Smooth muscle cell (in vitro differentiated cells): ENCODE measurements around the gene ORAI3. TPM values are rescaled to one million over a fixed set of nuclear protein-coding genes. Genes with fewer than 3 reads are reported as not detected.

Experiments
- DNase-seq: peaks from one replicate; lab custom pipeline; 2025; ENCODE audit not compliant: unreplicated experiment; lab: John Stamatoyannopoulos, UW
- H2AFZ ChIP-seq: fragments of 200-600 bp; sonication (generic); 2 replicates; pipeline ENCODE4 v1.6.0; 2016; ENCODE audit warnings: antibody characterized with exemption, low read depth, mild to moderate bottlenecking
- H3F3A ChIP-seq: fragments of 200-600 bp; sonication (generic); 2 replicates; pipeline ENCODE4 v1.6.0; 2017; ENCODE audit warnings: antibody characterized with exemption, low read depth
- H3K27ac ChIP-seq: fragments of 200-600 bp; sonication (generic); 2 replicates; pipeline ENCODE4 v1.5.1; 2016; ENCODE audit warnings: low read depth, mild to moderate bottlenecking
- H3K27me3 ChIP-seq: fragments of 200-600 bp; sonication (generic); 2 replicates; pipeline ENCODE4 v1.6.1; 2016; ENCODE audit warnings: low read depth, mild to moderate bottlenecking
- H3K36me3 ChIP-seq: fragments of 200-600 bp; sonication (generic); 2 replicates; pipeline ENCODE4 v1.5.1; 2016; ENCODE audit warnings: low read depth
- H3K4me1 ChIP-seq: fragments of 200-600 bp; sonication (generic); 2 replicates; pipeline ENCODE4 v1.5.1; 2016; ENCODE audit warnings: low read depth
- H3K4me2 ChIP-seq: fragments of 200-600 bp; sonication (generic); 2 replicates; pipeline ENCODE4 v1.6.0; 2016; ENCODE audit warnings: mild to moderate bottlenecking
- H3K4me3 ChIP-seq: fragments of 200-600 bp; sonication (generic); 2 replicates; pipeline ENCODE4 v1.5.1; 2016; ENCODE audit warnings: mild to moderate bottlenecking
- H3K79me2 ChIP-seq: fragments of 200-600 bp; sonication (generic); 2 replicates; pipeline ENCODE4 v1.6.0; 2016; ENCODE audit warnings: low read depth, mild to moderate bottlenecking
- H3K9ac ChIP-seq: fragments of 200-600 bp; sonication (generic); 2 replicates; pipeline ENCODE4 v1.6.0; 2016; ENCODE audit warnings: low read depth
- H3K9me3 ChIP-seq: fragments of 200-600 bp; sonication (generic); replicated peaks from 2 replicates; pipeline ENCODE4 v1.5.1; 2016; ENCODE audit warnings: low read depth
- H4K20me1 ChIP-seq: fragments of 200-600 bp; sonication (generic); 2 replicates; pipeline ENCODE4 v1.6.0; 2016; ENCODE audit warnings: low read depth
- WGBS: methylation state at CpG from one replicate; pipeline ENCODE4 v1.1.7; 2016; ENCODE audit warnings: low lambda C conversion rate; 5-methylcytosine and 5-hydroxymethylcytosine counted together
- polyA plus RNA-seq: library from polyadenylated mRNA; unstranded; fragments of >200 nt; fragmentation: Nextera tagmentation; extraction: Ambion mirVana; gene quantifications from 2 replicates; pipeline ENCODE4 v1.2.1, GENCODE V29; 2016
- total RNA-seq: library from RNA; depleted of rRNA; stranded (reverse); fragments of >200 nt; gene quantifications from 2 replicates; pipeline ENCODE4 v1.2.3, GENCODE V29; 2014
- TF ChIP-seq, protein P1 (sequence below): fragments of 200-600 bp; sonication (generic); IDR thresholded peaks from 2 replicates; pipeline ENCODE4 v1.5.1; 2017; ENCODE audit warnings: borderline replicate concordance, mild to moderate bottlenecking, antibody characterized with exemption; ENCODE audit not compliant: insufficient read depth, poor library complexity, severe bottlenecking

Gene ORAI3
- total and polyA plus RNA-seq, 2 experiments from 2014 or later = 34.9 to 39.4 TPM

DNA sequence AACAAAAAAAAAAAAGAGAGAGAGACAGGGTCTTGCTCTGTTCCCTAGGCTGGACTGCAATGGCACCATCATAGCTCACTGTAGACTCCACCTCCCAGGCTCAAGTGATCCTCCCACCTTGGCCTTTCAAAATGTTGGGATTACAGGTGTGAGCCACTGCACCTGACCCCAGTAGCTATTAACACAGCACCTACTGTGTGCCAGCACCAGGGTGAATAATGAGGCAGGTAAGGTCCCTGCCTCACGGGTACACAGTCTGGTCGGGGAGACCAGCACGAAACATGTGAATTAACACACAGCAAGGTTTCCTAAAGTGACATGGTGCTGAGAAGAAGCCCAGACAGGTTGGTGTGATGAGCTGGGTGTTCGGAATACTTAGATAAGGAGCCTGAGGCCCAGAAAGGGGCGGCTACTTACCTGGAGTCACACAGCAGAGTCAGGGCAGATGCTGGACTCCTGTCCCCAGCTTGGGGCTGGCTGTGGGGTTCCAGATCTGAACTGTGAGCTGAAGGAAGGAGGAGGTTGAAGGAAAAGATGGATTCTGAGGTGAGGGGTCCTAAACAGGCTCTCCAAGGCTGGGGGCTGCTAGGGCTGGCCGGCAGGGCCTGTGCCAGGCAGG is 36.0 kb upstream of the ORAI3 start:
- no peak overlapping the region for H3K27ac ChIP-seq
- no peak for DNase-seq
- no peak overlapping the region for H3K4me2 ChIP-seq
- H2AFZ ChIP-seq = no peak overlapping the region
- H3F3A ChIP-seq = no peaks in the 10 kb centered on the region
- no peaks in the 10 kb centered on the region for H4K20me1 ChIP-seq
- H3K36me3 ChIP-seq = no peaks in the 10 kb centered on the region
- peaks cover 12% of the 10 kb centered on the region for H3K4me1 ChIP-seq
- WGBS = 91% methylated on average over 6 of the region's 6 CpGs
- no peak overlapping the region for H3K4me3 ChIP-seq
- no peak overlapping the region for H3K9ac ChIP-seq
- H3K9me3 ChIP-seq = no peaks in the 10 kb centered on the region
- TF ChIP-seq, protein P1, sequence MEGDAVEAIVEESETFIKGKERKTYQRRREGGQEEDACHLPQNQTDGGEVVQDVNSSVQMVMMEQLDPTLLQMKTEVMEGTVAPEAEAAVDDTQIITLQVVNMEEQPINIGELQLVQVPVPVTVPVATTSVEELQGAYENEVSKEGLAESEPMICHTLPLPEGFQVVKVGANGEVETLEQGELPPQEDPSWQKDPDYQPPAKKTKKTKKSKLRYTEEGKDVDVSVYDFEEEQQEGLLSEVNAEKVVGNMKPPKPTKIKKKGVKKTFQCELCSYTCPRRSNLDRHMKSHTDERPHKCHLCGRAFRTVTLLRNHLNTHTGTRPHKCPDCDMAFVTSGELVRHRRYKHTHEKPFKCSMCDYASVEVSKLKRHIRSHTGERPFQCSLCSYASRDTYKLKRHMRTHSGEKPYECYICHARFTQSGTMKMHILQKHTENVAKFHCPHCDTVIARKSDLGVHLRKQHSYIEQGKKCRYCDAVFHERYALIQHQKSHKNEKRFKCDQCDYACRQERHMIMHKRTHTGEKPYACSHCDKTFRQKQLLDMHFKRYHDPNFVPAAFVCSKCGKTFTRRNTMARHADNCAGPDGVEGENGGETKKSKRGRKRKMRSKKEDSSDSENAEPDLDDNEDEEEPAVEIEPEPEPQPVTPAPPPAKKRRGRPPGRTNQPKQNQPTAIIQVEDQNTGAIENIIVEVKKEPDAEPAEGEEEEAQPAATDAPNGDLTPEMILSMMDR = no peak
- no peaks in the 10 kb centered on the region for H3K27me3 ChIP-seq
- no peaks in the 10 kb centered on the region for H3K79me2 ChIP-seq

DNA sequence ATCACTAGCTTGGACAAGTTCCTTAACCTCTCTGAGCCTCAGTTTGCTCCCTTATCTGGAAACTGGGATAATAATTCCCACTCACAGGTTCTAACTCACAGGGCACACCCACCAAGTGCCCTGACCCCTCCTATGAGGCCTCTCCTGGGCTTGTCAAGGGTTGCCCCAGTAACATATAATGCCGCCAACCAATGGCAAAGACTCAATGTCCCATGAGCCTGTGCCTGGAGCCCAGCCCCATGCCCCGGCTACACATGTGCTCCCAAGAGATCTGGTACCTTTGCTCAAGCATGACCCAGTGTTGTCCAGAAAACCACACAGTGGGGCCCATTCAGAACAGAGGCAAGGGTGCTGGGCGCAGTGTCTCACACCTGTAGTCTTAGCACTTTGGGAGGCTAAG is 34.0 kb upstream of the ORAI3 start:
- H2AFZ ChIP-seq = no peak overlapping the region
- peaks cover 12% of the 10 kb centered on the region for H3K4me1 ChIP-seq
- no peak overlapping the region for H3K9ac ChIP-seq
- no peak for DNase-seq
- no peaks in the 10 kb centered on the region for H3K36me3 ChIP-seq
- H3K4me2 ChIP-seq = no peak overlapping the region
- H3K9me3 ChIP-seq = no peaks in the 10 kb centered on the region
- TF ChIP-seq, protein P1 = no peak
- H4K20me1 ChIP-seq = no peaks in the 10 kb centered on the region
- H3F3A ChIP-seq = no peaks in the 10 kb centered on the region
- no peak overlapping the region for H3K27ac ChIP-seq
- H3K79me2 ChIP-seq = no peaks in the 10 kb centered on the region
- H3K27me3 ChIP-seq = no peaks in the 10 kb centered on the region
- 94% methylated on average over 3 of the region's 3 CpGs for WGBS
- H3K4me3 ChIP-seq = no peak overlapping the region

DNA sequence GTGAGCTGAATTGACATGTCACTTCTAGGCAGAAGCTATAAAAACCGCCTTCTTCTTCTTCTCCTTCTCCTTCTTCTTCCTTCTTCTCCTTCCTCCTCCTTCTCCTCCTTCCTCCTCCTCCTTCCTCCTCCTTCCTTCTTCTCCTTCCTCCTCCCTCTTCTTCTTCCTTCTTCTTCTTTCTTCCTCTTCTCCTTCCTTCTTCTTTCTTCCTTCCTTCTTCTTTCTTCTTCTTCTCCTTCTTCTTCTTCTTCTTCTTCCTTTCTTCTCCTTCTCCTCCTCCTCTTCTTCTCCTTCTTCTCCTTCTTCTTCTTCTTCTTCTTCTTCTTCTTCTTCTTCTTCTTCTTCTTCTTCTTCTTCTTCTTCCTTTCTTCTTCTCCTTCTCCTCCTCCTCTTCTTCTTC is 30.3 kb upstream of the ORAI3 start:
- Histone ChIP-seq H3K4me1 (peaks cover 7% of the 10 kb centered on the region), H3F3A (no peaks in the 10 kb centered on the region), H3K9me3 (no peaks in the 10 kb centered on the region), H2AFZ (no peak overlapping the region), H4K20me1 (no peaks in the 10 kb centered on the region), H3K4me3 (no peak overlapping the region), H3K4me2 (no peak overlapping the region), H3K79me2 (no peaks in the 10 kb centered on the region), H3K36me3 (no peaks in the 10 kb centered on the region), H3K27me3 (no peaks in the 10 kb centered on the region), H3K9ac (no peak overlapping the region), H3K27ac (no peak overlapping the region)
- DNase-seq = no peak
- TF ChIP-seq, protein P1 = no peak
- 72% methylated on average over 1 of the region's 1 CpG for WGBS

DNA sequence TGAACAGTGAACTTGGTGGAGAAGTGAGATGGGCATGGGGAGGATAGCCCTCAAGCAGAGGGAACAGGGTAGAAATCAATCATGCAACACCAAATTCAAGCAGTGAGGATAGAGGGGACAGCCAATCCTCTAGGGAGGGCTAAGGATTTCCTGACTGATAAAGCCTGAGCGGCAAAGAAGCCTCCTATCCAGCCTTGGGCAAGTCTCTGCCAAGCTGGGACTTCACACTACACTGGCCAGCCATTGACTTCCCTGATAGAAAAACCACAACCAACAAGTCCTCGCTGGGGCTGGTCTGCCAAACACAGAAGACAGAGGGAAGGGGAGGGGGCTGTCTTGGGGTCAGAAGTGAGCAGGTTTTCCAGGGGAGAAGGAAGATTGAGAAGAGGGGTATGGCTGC is 28.0 kb upstream of the ORAI3 start:
- no peak for DNase-seq
- Histone ChIP-seq H2AFZ (no peak overlapping the region), H3K9ac (no peak overlapping the region)

More for the DNA sequence above, 28.0 kb upstream of the ORAI3 start:
- TF ChIP-seq, protein P1 = no peak
- Histone ChIP-seq H3K27ac (no peak overlapping the region), H3K36me3 (no peaks in the 10 kb centered on the region), H3K9me3 (no peaks in the 10 kb centered on the region), H3K4me3 (no peak overlapping the region), H3K79me2 (peaks cover 3% of the 10 kb centered on the region), H3K4me2 (no peak overlapping the region), H3K4me1 (peaks cover 15% of the 10 kb centered on the region), H4K20me1 (peaks cover 9% of the 10 kb centered on the region), H3F3A (no peaks in the 10 kb centered on the region), H3K27me3 (no peaks in the 10 kb centered on the region)
- WGBS = 73% methylated on average over 2 of the region's 2 CpGs
